HUES64 (cell line): Measurements from ENCODE around the gene RAPGEF5.
A peak's percentile ranks its signal among the peaks of the same experiment; 100 is the strongest.

ENCODE experiments used
- H3K27ac ChIP-seq: 2 replicates; pipeline ENCODE4 v1.7.0; 2013; ENCODE audit warnings: low read depth, low read length, inconsistent platforms
- H3K27me3 ChIP-seq: 2 replicates; pipeline ENCODE4 v1.6.1; 2013; ENCODE audit warnings: mild to moderate bottlenecking, low read length; ENCODE audit not compliant: insufficient read depth
- H3K36me3 ChIP-seq: 2 replicates; pipeline ENCODE4 v1.6.1; 2013; ENCODE audit warnings: mild to moderate bottlenecking, low read length; ENCODE audit not compliant: insufficient read depth
- H3K4me1 ChIP-seq: 2 replicates; pipeline ENCODE4 v1.6.1; 2013; ENCODE audit warnings: mild to moderate bottlenecking, low read length, moderate library complexity; ENCODE audit not compliant: insufficient read depth
- H3K4me3 ChIP-seq: 2 replicates; pipeline ENCODE4 v1.5.1; 2013; ENCODE audit warnings: mild to moderate bottlenecking, low read length, moderate library complexity
- H3K9ac ChIP-seq: 2 replicates; pipeline ENCODE4 v1.6.1; 2013; ENCODE audit warnings: mild to moderate bottlenecking, low read depth, low read length
- H3K9me3 ChIP-seq: 2 replicates; pipeline ENCODE4 v1.6.1; 2013; ENCODE audit warnings: low read depth, low read length; ENCODE audit not compliant: insufficient read depth
- WGBS: fragments of 150-250, 120-280 bp; methylation state at CpG from one replicate; pipeline ENCODE4 v1.1.7; 2013; ENCODE audit warnings: missing lambda C conversion rate; 5-methylcytosine and 5-hydroxymethylcytosine counted together

RAPGEF5 gene

DNA sequence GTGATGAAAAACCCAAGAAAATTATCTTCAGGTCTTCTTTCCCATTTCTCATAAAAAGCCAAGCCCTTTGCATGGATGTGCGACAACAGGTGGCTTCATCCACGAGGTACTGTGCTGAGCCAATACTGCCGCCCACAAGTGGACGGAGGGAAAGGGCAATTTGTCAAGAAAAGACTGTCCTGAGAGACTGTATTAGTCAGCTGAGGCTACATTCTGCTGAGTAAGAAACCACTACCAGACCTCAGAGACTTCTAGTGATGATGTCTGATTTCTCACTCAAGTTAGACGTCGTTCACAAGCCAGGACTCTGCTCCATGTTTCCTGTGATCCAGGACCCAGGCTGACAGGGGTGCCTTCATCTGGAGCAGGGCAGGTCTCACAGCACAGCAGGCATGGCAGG is 239.7 kb downstream of the RAPGEF5 start:
- no peaks in the 10 kb centered on the region for H3K27me3 ChIP-seq
- H3K9ac ChIP-seq, result no peak overlapping the region
- no peak overlapping the region for H3K4me3 ChIP-seq
- no peaks in the 10 kb centered on the region for H3K4me1 ChIP-seq
- H3K27ac ChIP-seq, result no peak overlapping the region
- H3K9me3 ChIP-seq, result no peaks in the 10 kb centered on the region
- 97% methylated on average over 6 of the region's 6 CpGs for WGBS
- peaks cover 6% of the 10 kb centered on the region; the same call in 1 of the 2 replicates for H3K36me3 ChIP-seq

DNA sequence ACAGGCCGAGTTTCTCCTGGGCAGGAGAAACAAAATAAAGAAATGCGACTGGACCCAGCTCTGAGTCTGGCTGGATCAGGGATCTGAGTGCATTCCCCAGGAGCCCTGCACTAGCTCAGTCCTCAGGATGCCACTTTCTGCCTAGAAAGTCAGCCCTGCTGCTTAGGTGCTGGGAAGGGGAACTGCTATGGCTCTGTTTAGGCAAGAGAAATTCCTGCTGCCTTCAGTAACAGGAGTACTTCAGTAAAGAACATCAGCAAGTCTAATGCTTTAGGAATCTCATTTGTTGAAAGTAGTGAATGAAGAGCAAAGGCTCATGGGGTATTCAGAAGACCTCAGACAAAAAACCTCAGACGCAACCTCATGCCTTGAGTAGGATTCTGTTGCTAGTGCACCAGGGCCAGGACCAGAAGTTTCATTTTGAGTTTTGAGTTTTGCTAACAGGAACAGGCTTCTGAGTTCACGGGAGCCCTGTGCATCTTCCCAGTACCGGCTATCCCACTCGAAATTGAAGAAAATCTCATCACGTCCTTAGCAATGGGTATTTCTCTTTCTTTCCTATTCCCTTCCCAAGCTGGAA is 240.4 kb downstream of the RAPGEF5 start:
- WGBS, result 91% methylated on average over 7 of the region's 7 CpGs
- no peaks in the 10 kb centered on the region for H3K9me3 ChIP-seq
- H3K36me3 ChIP-seq, result peaks cover under 1% of the 10 kb centered on the region; the same call in 1 of the 2 replicates
- no peaks in the 10 kb centered on the region for H3K27me3 ChIP-seq
- no peak overlapping the region for H3K4me3 ChIP-seq
- H3K27ac ChIP-seq, result no peak overlapping the region
- no peak overlapping the region for H3K9ac ChIP-seq
- H3K4me1 ChIP-seq, result no peaks in the 10 kb centered on the region

DNA sequence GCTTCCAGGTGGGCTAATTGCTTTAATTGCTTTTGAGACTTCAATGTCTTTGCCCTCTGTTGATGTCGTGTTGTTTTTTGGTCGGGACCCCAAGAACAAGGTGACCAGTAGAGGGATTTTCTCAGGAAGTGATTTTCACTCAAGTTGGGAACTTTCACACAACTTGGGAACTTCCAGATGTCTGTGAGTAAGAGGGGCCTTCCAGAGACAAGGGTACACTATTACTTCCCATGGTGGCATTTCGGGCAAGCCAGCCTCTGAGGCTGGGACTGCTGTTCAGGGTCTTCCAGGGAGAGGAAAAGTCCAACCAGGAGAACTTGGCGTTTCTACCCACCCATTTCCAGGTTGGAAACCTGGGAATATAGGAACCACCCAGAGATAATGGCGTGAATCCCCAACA is 241.3 kb downstream of the RAPGEF5 start:
- Histone ChIP-seq H3K9ac (no peak overlapping the region), H3K4me1 (no peaks in the 10 kb centered on the region)
- WGBS, result 91% methylated on average over 5 of the region's 5 CpGs

GRCh38 chr7:22114440-22114981 is 242.4 kb downstream of the RAPGEF5 start:
- Histone ChIP-seq H3K9me3 (no peaks in the 10 kb centered on the region), H3K36me3 (no peaks in the 10 kb centered on the region), H3K4me1 (no peaks in the 10 kb centered on the region), H3K27me3 (no peaks in the 10 kb centered on the region), H3K4me3 (no peak overlapping the region), H3K27ac (no peak overlapping the region), H3K9ac (0 out of 2 replicates have a peak overlapping the region, but pooled peaks have one; percentile 8)
- WGBS, result 86% methylated on average over 7 of the region's 7 CpGs

More for the DNA sequence above, 241.3 kb downstream of the RAPGEF5 start:
- H3K4me3 ChIP-seq, result no peak overlapping the region
- H3K36me3 ChIP-seq, result no peaks in the 10 kb centered on the region
- no peak overlapping the region for H3K27ac ChIP-seq
- no peaks in the 10 kb centered on the region for H3K9me3 ChIP-seq
- no peaks in the 10 kb centered on the region for H3K27me3 ChIP-seq

DNA sequence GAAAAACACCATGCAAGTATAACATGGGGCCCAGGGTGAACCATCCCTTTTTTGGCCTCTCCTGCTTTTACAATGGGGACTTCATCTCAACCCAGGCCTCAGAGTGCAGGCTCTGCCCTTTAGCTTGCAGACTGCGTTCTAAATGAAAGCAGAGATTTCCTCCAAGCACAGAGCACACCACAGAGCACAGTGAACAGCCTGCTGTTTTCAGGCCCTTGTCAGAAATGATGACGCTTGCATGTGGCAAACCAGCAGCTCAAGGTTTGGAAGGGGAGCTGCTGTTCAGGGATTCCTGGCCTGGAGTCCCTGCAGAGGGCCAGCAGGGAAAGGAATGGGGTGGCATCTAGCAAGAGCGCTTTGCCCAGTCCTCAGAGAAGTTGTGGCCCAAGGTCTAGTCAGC is 243.9 kb downstream of the RAPGEF5 start:
- Histone ChIP-seq H3K27me3 (no peaks in the 10 kb centered on the region), H3K4me3 (no peak overlapping the region), H3K9ac (no peak overlapping the region), H3K27ac (no peak overlapping the region), H3K36me3 (no peaks in the 10 kb centered on the region), H3K9me3 (no peaks in the 10 kb centered on the region), H3K4me1 (no peaks in the 10 kb centered on the region)
- WGBS, result 92% methylated on average over 3 of the region's 3 CpGs

DNA sequence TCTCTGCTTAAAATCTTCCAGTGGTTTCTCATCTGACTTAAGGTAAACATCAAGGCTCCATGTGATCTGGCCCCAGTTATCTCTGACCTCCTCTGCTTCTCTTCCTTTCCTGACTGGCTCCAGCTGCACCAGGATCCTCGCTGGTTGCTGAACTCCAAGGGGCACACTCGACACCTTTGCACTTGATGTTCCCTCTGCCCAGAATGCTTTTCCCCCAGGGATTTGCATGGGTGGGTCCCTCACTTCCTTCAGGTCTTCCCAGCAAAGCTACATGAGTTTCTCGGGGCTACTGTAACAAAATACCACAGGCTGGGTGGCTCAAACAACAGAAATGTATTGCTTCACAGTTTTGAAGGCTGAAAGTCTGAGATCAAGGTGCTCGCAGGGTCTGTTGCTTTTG is 245.3 kb downstream of the RAPGEF5 start:
- no peaks in the 10 kb centered on the region for H3K36me3 ChIP-seq
- H3K9me3 ChIP-seq, result no peaks in the 10 kb centered on the region
- no peaks in the 10 kb centered on the region for H3K4me1 ChIP-seq
- H3K27ac ChIP-seq, result no peak overlapping the region
- no peak overlapping the region for H3K9ac ChIP-seq
- no peaks in the 10 kb centered on the region for H3K27me3 ChIP-seq
- WGBS, result 92% methylated on average over 4 of the region's 4 CpGs
- no peak overlapping the region for H3K4me3 ChIP-seq

- Histone ChIP-seq H3K4me3 (no peak overlapping the region), H3K36me3 (no peaks in the 10 kb centered on the region), H3K9me3 (no peaks in the 10 kb centered on the region), H3K27ac (no peak overlapping the region), H3K27me3 (no peaks in the 10 kb centered on the region), H3K9ac (no peak overlapping the region), H3K4me1 (no peaks in the 10 kb centered on the region)
- WGBS, result 96% methylated on average over 4 of the region's 4 CpGs
Measured at GRCh38 chr7:22110881-22111280, 246.1 kb downstream of the RAPGEF5 start.

DNA sequence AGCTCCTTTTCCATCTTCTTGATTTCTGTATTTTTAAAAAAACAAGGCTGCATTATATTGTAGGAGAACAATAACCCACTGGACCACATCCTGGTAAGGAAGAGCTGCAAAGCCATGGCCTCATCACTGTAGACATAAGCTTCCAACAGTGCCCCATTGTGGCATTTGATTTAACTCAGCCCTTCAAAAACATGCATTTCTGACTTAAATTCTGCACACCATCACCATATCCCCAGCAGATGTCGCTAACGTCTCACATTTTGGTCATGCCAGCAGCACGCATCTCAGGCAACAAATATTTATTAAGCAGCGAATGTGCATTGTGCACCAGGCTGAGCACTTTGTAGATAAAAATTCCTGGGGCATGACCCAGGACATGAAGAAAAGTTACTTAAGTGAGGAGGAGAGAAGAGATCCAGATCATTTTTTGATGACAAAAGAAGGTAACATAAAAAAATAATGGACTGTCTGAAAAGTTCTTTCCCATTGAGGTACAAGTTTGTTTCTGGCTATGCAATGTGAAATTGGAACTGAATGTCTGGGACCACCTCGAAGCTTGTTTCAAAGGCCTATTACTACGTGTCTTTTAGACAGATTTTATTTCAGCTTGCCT is 246.6 kb downstream of the RAPGEF5 start:
- no peak overlapping the region for H3K4me3 ChIP-seq
- no peak overlapping the region for H3K27ac ChIP-seq
- no peaks in the 10 kb centered on the region for H3K9me3 ChIP-seq
- WGBS, result 26% methylated on average over 6 of the region's 6 CpGs
- H3K9ac ChIP-seq, result no peak overlapping the region
- no peaks in the 10 kb centered on the region for H3K27me3 ChIP-seq
- no peaks in the 10 kb centered on the region for H3K36me3 ChIP-seq
- H3K4me1 ChIP-seq, result no peaks in the 10 kb centered on the region

- Histone ChIP-seq H3K27me3 (no peaks in the 10 kb centered on the region), H3K9ac (no peak overlapping the region), H3K4me3 (no peak overlapping the region), H3K36me3 (no peaks in the 10 kb centered on the region), H3K27ac (no peak overlapping the region), H3K4me1 (no peaks in the 10 kb centered on the region), H3K9me3 (no peaks in the 10 kb centered on the region)
- WGBS, result 77% methylated on average over 7 of the region's 7 CpGs
Measured at GRCh38 chr7:22109761-22110160, 247.2 kb downstream of the RAPGEF5 start.

DNA sequence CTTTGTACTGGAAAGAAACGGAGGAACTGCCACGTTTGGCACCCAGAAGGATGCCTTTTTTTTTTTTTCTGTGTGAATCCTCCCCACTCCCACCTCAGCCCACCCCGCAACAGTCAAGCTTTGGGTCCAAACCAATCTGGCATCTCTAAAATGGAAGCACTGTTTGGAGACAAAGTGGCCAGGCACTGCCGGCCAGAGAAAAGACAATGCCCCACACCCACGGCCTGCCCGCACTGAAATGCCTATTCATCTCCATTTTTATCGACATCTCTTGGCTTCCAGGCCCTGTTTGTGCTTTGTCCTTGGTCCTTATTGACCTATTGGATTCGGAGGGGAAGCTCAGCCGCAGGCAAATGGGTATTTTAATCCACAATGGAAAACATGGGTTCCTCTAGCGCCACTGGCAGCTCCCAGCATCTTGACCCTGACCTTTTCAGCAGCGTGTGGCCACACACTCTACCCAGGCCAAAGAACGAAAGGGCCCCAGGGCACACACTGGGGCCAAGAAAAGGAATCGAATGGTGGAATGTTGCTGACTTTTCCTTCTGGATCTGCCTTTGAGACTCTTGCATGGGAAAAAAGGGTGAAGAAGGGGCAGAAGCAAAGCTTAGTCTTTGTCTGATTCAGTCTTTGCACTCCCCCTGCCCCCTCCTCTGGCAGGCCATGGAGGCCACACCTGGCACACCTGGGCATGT is 248.7 kb downstream of the RAPGEF5 start:
- no peak overlapping the region for H3K4me3 ChIP-seq
- H3K36me3 ChIP-seq, result no peaks in the 10 kb centered on the region
- H3K4me1 ChIP-seq, result no peaks in the 10 kb centered on the region
- no peak overlapping the region for H3K27ac ChIP-seq
- H3K27me3 ChIP-seq, result no peaks in the 10 kb centered on the region
- H3K9ac ChIP-seq, result no peak overlapping the region
- H3K9me3 ChIP-seq, result no peaks in the 10 kb centered on the region
- 86% methylated on average over 13 of the region's 13 CpGs for WGBS

GRCh38 chr7:22105550-22105949 is 251.4 kb downstream of the RAPGEF5 start:
- Histone ChIP-seq H3K4me3 (no peak overlapping the region), H3K9ac (no peak overlapping the region), H3K36me3 (no peaks in the 10 kb centered on the region), H3K27ac (no peak overlapping the region), H3K9me3 (no peaks in the 10 kb centered on the region), H3K27me3 (no peaks in the 10 kb centered on the region), H3K4me1 (no peaks in the 10 kb centered on the region)
- WGBS, result 95% methylated on average over 7 of the region's 7 CpGs
